GM12873 (cell line): ENCODE results near the gene SERPINB8.

ENCODE experiments used
- TF ChIP-seq, protein P1 (sequence below): IDR thresholded peaks from 2 replicates; pipeline ENCODE4 v1.5.1; 2012; ENCODE audit warnings: low read depth, mild to moderate bottlenecking, moderate library complexity, low read length, control low read depth; ENCODE audit not compliant: insufficient read depth; ENCODE audit errors: missing control alignments

SERPINB8 gene

GRCh38 chr18:63972002-63972376 lies 2.1 kb downstream of the SERPINB8 start:
- TF ChIP-seq, protein P1, sequence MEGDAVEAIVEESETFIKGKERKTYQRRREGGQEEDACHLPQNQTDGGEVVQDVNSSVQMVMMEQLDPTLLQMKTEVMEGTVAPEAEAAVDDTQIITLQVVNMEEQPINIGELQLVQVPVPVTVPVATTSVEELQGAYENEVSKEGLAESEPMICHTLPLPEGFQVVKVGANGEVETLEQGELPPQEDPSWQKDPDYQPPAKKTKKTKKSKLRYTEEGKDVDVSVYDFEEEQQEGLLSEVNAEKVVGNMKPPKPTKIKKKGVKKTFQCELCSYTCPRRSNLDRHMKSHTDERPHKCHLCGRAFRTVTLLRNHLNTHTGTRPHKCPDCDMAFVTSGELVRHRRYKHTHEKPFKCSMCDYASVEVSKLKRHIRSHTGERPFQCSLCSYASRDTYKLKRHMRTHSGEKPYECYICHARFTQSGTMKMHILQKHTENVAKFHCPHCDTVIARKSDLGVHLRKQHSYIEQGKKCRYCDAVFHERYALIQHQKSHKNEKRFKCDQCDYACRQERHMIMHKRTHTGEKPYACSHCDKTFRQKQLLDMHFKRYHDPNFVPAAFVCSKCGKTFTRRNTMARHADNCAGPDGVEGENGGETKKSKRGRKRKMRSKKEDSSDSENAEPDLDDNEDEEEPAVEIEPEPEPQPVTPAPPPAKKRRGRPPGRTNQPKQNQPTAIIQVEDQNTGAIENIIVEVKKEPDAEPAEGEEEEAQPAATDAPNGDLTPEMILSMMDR, result no peak

DNA sequence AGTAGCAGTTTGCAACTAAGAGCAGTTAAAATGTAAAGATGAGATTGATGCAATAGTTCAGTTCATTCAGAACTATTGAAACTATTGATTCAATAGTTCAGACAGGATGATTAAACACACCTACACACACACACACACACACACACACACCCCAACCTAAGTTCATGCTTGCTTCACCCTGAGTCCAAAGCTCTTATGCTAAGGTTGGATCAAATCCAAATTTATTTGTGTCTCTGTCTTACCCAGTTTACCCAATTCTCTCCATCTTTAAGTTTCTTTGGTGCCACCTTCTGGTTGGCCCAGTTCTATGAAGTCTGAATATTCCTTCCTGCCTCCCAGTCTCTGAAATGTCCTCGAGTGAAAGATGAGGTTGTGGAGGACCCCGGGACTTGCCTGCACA lies 5.1 kb downstream of the SERPINB8 start:
- TF ChIP-seq, protein P1, result peak; percentile 35

GRCh38 chr18:63975628-63976027 lies 5.7 kb downstream of the SERPINB8 start:
- TF ChIP-seq, protein P1, result no peak

GRCh38 chr18:63977040-63977439 lies 7.2 kb downstream of the SERPINB8 start:
- TF ChIP-seq, protein P1, result no peak

DNA sequence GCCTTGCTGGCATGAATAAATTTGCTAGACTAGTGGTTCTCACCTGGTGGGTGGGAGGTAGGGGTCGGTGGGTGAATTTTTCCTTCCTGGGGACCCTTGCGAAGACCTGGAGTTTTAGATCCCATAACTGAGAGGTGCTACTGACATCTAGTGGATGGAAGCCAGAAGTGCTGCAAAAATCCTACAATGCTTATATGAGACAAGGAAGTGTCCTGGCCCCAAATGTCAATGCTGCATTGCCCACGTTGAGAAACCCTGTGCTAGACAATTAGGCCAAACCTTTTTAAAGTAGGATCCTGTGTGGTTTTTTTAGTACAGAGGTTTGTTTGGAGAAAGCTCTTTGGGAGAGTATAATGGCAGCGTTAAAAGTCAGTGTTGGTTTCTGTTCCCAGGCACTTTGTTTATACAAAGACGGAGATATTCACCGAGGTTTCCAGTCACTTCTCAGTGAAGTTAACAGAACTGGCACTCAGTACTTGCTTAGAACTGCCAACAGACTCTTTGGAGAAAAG lies 9.6 kb downstream of the SERPINB8 start:
- TF ChIP-seq, protein P1, result peak; percentile 88

- TF ChIP-seq, protein P1, result no peak
Observed at GRCh38 chr18:63980027-63980426, 10.1 kb downstream of the SERPINB8 start.

- TF ChIP-seq, protein P1, result no peak
Observed at GRCh38 chr18:63980896-63981460, 11.1 kb downstream of the SERPINB8 start.
